ENCODE data around the gene PIK3R1. TPM values are rescaled to one million over a fixed set of nuclear protein-coding genes. Genes with fewer than 3 reads are reported as not detected.

The PIK3R1 gene
- total and polyA plus RNA-seq, 2 of the 4 experiments (the other 2 are of a cell fraction) = 2.4 to 9.3 TPM

DNA sequence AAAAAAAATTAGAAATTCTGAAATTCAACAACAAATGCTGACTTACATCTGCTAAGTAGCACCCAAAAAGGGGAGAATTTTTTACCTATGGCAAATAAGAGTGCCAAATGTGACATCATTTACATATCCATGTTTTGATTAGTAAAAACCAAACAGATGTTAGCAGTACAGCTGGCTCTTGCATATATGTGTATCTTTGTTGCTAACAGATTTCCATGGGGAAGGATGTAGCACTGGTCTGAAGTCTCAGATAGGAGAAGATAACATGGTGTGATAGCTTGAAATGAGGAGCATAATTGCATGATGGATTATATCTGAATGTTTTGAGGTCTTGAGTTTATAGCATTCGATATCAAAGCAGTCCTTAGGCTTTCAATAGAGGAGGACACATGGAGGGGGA lies 17.5 kb downstream of the PIK3R1 start:
- DNase-seq (no peak), ATAC-seq (ENCODE audit: low read depth) (no peak)
- no peak overlapping the region for H3K4ac ChIP-seq (ENCODE audit: low read depth, low read length)
- H3K27ac ChIP-seq (ENCODE audit: insufficient read depth, low read length) = no peak overlapping the region
- H2BK15ac ChIP-seq (ENCODE audit: low read depth, low read length) = no peak overlapping the region
- peaks cover 24 to 38% of the 10 kb centered on the region in 2 experiments for H3K79me1 ChIP-seq (ENCODE audit: low read depth in 1 of 2, low read length in 2 of 2)
- intact Hi-C loops (cut with micrococcal nuclease) (loop anchor here (10.0 kb wide), 1 partner anchor 388 kb away; no protein-coding TSS in a partner anchor), dilution Hi-C loops (cut with HindIII; ENCODE audit: low sequenced_read_pairs, unreplicated experiment) (no loop called here), in situ Hi-C loops (cut with MboI; ENCODE audit: low sequenced_read_pairs) (no loop called here)
- no peak overlapping the region for H4K91ac ChIP-seq (ENCODE audit: insufficient read depth, low read depth, low read length)
- no peaks in the 10 kb centered on the region for H3K27me3 ChIP-seq (ENCODE audit: control insufficient read depth, insufficient read depth, low read length)
- WGBS, 2 experiments (ENCODE audit: extremely low coverage in 2 of 2, insufficient read length in 1 of 2) = no CpG with 5 or more reads among the region's 1 CpG
- H3K36me3 ChIP-seq (ENCODE audit: control insufficient read depth, insufficient read depth, low read length) = peaks cover 6% of the 10 kb centered on the region; the same call in 1 of the 2 replicates
- H2AFZ ChIP-seq (replicated peaks; ENCODE audit: low read length, poor library complexity) = no peak overlapping the region
- H2BK20ac ChIP-seq (ENCODE audit: low read depth, low read length) = no peak overlapping the region
- CTCF ChIA-PET = no interaction called here
- H3K9me3 ChIP-seq (ENCODE audit: control insufficient read depth, insufficient read depth, low read length) = no peaks in the 10 kb centered on the region
- H2AK9ac ChIP-seq (replicated peaks; ENCODE audit: low read depth, low read length, poor library complexity) = no peak overlapping the region
- no peak overlapping the region for H4K8ac ChIP-seq (ENCODE audit: low read depth in 2 of 2, low read length in 2 of 2)
- peaks cover 2% of the 10 kb centered on the region; the same call in 1 of the 2 replicates for H3K9me1 ChIP-seq (ENCODE audit: insufficient read depth, low read length)
- no peak overlapping the region for H2AK5ac ChIP-seq (ENCODE audit: low read depth, low read length)
- no peak overlapping the region for H3K23ac ChIP-seq (ENCODE audit: low read depth, low read length)
- no peak overlapping the region for H3K9ac ChIP-seq (ENCODE audit: low read depth, low read length)
- no peak overlapping the region for H3K56ac ChIP-seq (ENCODE audit: extremely low read depth, insufficient read depth, low read length)
- no peak overlapping the region for H2BK120ac ChIP-seq (ENCODE audit: low read depth, low read length)
- POLR2A ChIA-PET (ENCODE audit: unreplicated experiment) = no interaction called here
- no peak overlapping the region for H3K4me3 ChIP-seq (ENCODE audit: insufficient read depth, low read depth, low read length)
- no peaks in the 10 kb centered on the region for H3K4me1 ChIP-seq (ENCODE audit: control insufficient read depth, insufficient read depth, low read length)
- no peak overlapping the region for H4K5ac ChIP-seq (ENCODE audit: low read depth, low read length)
- H3K14ac ChIP-seq (replicated peaks; ENCODE audit: low read depth, low read length) = no peak overlapping the region
- no peak overlapping the region for H3K18ac ChIP-seq (ENCODE audit: low read depth, low read length)
- H2BK5ac ChIP-seq (ENCODE audit: low read depth, low read length, poor library complexity, severe bottlenecking) = no peak overlapping the region
- H4K20me1 ChIP-seq (ENCODE audit: insufficient read depth, low read length) = peaks cover 5% of the 10 kb centered on the region; the same call in 1 of the 2 replicates
- no TSS peak for BruUV-seq (replicated peaks)
- TF ChIP-seq RAD21 (IDR thresholded peaks at IDR 0.05; ENCODE audit: low read length) = no peak
- no peak for TF ChIP-seq FOS (IDR thresholded peaks at IDR 0.05; ENCODE audit: low read depth, low read length)
- TF ChIP-seq NFE2L2 (IDR thresholded peaks at IDR 0.05; ENCODE audit: low read depth, low read length) = no peak
- no peak for TF ChIP-seq SMC3 (IDR thresholded peaks at IDR 0.05; ENCODE audit: low read depth, low read length)
- no peak for TF ChIP-seq CHD1 (IDR thresholded peaks at IDR 0.05; ENCODE audit: low read depth, low read length)
- TF ChIP-seq MAZ (IDR thresholded peaks at IDR 0.05; ENCODE audit: borderline replicate concordance, low read depth, low read length) = no peak
- no peak for TF ChIP-seq CEBPB (IDR thresholded peaks at IDR 0.05; ENCODE audit: low read depth, low read length)
- TF ChIP-seq RFX5 (IDR thresholded peaks at IDR 0.05; ENCODE audit: low read depth, low read length) = no peak
- TF ChIP-seq ELK1 (IDR thresholded peaks at IDR 0.05; ENCODE audit: borderline replicate concordance, low read depth, low read length) = no peak
- no peak for TF ChIP-seq BHLHE40 (IDR thresholded peaks at IDR 0.05; ENCODE audit: low read depth, low read length)
- TF ChIP-seq RCOR1 (IDR thresholded peaks at IDR 0.05; ENCODE audit: insufficient replicate concordance, low read length) = no peak
- TF ChIP-seq, protein P1, sequence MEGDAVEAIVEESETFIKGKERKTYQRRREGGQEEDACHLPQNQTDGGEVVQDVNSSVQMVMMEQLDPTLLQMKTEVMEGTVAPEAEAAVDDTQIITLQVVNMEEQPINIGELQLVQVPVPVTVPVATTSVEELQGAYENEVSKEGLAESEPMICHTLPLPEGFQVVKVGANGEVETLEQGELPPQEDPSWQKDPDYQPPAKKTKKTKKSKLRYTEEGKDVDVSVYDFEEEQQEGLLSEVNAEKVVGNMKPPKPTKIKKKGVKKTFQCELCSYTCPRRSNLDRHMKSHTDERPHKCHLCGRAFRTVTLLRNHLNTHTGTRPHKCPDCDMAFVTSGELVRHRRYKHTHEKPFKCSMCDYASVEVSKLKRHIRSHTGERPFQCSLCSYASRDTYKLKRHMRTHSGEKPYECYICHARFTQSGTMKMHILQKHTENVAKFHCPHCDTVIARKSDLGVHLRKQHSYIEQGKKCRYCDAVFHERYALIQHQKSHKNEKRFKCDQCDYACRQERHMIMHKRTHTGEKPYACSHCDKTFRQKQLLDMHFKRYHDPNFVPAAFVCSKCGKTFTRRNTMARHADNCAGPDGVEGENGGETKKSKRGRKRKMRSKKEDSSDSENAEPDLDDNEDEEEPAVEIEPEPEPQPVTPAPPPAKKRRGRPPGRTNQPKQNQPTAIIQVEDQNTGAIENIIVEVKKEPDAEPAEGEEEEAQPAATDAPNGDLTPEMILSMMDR (conservative IDR thresholded peaks at IDR 0.05; ENCODE audit: low read depth, low read length) = no peak
- TF ChIP-seq USF2 (IDR thresholded peaks at IDR 0.05; ENCODE audit: low read depth, low read length) = no peak
- no peak for TF ChIP-seq MXI1 (IDR thresholded peaks at IDR 0.05; ENCODE audit: borderline replicate concordance, low read depth, low read length)
- no peak for TF ChIP-seq MAFK (IDR thresholded peaks at IDR 0.05; ENCODE audit: low read depth, low read length)
- no peak overlapping the region for H3K4me2 ChIP-seq (ENCODE audit: low read depth, low read length)
